ENCODE measurements around the gene PERP. TPM values are rescaled to one million over a fixed set of nuclear protein-coding genes. Genes with fewer than 3 reads are reported as not detected.

PERP gene
- 0.45 TPM for polyA plus RNA-seq (2012; ENCODE audit: insufficient read length, low read depth)

- TF ChIP-seq FOXP2 (optimal IDR thresholded peaks at IDR 0.05; ENCODE audit: borderline replicate concordance, extremely low read depth, extremely low read length, insufficient read depth): no peak
- TF ChIP-seq, protein P1, sequence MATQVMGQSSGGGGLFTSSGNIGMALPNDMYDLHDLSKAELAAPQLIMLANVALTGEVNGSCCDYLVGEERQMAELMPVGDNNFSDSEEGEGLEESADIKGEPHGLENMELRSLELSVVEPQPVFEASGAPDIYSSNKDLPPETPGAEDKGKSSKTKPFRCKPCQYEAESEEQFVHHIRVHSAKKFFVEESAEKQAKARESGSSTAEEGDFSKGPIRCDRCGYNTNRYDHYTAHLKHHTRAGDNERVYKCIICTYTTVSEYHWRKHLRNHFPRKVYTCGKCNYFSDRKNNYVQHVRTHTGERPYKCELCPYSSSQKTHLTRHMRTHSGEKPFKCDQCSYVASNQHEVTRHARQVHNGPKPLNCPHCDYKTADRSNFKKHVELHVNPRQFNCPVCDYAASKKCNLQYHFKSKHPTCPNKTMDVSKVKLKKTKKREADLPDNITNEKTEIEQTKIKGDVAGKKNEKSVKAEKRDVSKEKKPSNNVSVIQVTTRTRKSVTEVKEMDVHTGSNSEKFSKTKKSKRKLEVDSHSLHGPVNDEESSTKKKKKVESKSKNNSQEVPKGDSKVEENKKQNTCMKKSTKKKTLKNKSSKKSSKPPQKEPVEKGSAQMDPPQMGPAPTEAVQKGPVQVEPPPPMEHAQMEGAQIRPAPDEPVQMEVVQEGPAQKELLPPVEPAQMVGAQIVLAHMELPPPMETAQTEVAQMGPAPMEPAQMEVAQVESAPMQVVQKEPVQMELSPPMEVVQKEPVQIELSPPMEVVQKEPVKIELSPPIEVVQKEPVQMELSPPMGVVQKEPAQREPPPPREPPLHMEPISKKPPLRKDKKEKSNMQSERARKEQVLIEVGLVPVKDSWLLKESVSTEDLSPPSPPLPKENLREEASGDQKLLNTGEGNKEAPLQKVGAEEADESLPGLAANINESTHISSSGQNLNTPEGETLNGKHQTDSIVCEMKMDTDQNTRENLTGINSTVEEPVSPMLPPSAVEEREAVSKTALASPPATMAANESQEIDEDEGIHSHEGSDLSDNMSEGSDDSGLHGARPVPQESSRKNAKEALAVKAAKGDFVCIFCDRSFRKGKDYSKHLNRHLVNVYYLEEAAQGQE (IDR thresholded peaks at IDR 0.05; ENCODE audit: insufficient read depth in 1 of 2, low read depth in 2 of 2, low read length in 2 of 2): no peak
- TF ChIP-seq TAF1 (IDR thresholded peaks at IDR 0.05; ENCODE audit: borderline replicate concordance, insufficient read depth, low read length): no peak
- no peak for TF ChIP-seq SIN3A (IDR thresholded peaks at IDR 0.05; ENCODE audit: borderline replicate concordance, insufficient read depth, low read length)
- TF ChIP-seq POLR2AphosphoS5 (IDR thresholded peaks at IDR 0.05; ENCODE audit: low read depth, low read length): no peak
Observed at GRCh38 chr6:138107078-138107751, at the start of gene PERP. Gene PERP (minus strand): TSS chr6:138107419. CDS start chr6:138107340, 79 bp downstream.

DNA sequence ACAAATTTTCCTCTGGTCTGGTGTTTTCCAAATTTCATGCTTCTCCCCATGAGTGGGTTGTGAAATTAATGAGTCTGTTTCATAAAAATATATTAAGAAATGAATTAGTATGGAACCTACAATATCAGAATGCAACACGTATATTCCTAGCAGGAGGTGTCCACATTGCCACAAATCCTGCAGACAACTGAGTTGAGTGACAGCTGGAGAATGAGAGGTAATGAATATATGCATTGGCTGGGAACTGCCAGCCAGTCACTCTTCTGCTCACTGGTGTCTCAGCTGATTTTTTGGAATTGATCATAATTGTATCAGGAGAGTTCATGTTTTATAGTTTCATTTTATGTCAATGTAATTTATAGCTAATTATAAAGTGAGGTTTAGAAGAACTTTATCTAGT lies 48.2 kb upstream of the PERP start:
- TF ChIP-seq, protein P1 (IDR thresholded peaks at IDR 0.05; ENCODE audit: insufficient read depth in 1 of 2, low read depth in 2 of 2, low read length in 2 of 2): no peak
- TF ChIP-seq TAF1 (IDR thresholded peaks at IDR 0.05; ENCODE audit: borderline replicate concordance, insufficient read depth, low read length): no peak
- no peak for TF ChIP-seq FOXP2 (optimal IDR thresholded peaks at IDR 0.05; ENCODE audit: borderline replicate concordance, extremely low read depth, extremely low read length, insufficient read depth)
- no peak for TF ChIP-seq POLR2AphosphoS5 (IDR thresholded peaks at IDR 0.05; ENCODE audit: low read depth, low read length)
- TF ChIP-seq SIN3A (IDR thresholded peaks at IDR 0.05; ENCODE audit: borderline replicate concordance, insufficient read depth, low read length): no peak

DNA sequence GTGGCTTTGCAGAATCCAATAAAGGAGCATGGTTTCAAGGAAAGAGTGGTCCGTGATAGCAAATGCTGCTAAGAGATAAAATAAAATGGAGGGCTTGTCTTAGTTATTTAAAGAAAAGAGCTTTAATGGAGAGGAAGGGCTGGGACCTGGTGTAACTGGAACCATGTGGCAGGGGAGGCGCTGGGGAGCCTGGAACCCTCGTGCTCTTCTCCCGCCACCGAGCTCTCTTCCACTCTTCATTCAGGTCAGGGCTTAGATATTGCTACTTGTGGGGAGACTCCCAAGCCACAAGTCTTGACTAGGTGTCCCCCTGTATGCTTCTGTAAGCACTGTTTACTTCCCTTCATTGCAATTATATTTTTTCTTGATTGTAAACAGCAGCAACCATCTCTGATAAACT lies 39.3 kb upstream of the PERP start:
- TF ChIP-seq SIN3A (IDR thresholded peaks at IDR 0.05; ENCODE audit: borderline replicate concordance, insufficient read depth, low read length) (no peak), FOXP2 (optimal IDR thresholded peaks at IDR 0.05; ENCODE audit: borderline replicate concordance, extremely low read depth, extremely low read length, insufficient read depth) (no peak), POLR2AphosphoS5 (IDR thresholded peaks at IDR 0.05; ENCODE audit: low read depth, low read length) (no peak), TAF1 (IDR thresholded peaks at IDR 0.05; ENCODE audit: borderline replicate concordance, insufficient read depth, low read length) (no peak)
- TF ChIP-seq, protein P1 (IDR thresholded peaks at IDR 0.05; ENCODE audit: insufficient read depth in 1 of 2, low read depth in 2 of 2, low read length in 2 of 2): no peak

DNA sequence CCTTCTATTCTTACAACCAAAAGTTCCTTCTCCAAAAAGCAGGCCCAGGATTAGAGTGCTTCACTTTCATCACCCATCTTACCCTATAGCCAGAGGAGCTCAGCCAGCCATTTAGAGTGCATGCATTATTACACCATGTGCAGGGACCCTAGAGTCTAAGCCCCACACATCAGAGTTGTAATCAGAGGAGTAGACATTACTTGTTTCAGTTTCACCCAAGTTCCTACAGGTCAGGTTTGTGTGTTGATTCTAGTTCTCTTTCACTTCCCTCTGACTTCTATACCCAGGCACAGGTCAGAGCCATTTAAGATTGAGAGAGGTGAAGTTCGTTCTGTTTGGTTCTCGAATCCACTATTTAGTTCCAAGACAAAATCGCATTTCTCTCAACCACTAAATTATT lies 38.2 kb upstream of the PERP start:
- TF ChIP-seq POLR2AphosphoS5 (IDR thresholded peaks at IDR 0.05; ENCODE audit: low read depth, low read length) (no peak), TAF1 (IDR thresholded peaks at IDR 0.05; ENCODE audit: borderline replicate concordance, insufficient read depth, low read length) (no peak), SIN3A (IDR thresholded peaks at IDR 0.05; ENCODE audit: borderline replicate concordance, insufficient read depth, low read length) (no peak), FOXP2 (optimal IDR thresholded peaks at IDR 0.05; ENCODE audit: borderline replicate concordance, extremely low read depth, extremely low read length, insufficient read depth) (no peak)
- TF ChIP-seq, protein P1 (IDR thresholded peaks at IDR 0.05; ENCODE audit: insufficient read depth in 1 of 2, low read depth in 2 of 2, low read length in 2 of 2): no peak
